ENCODE data around the gene ZNF366.

DNA sequence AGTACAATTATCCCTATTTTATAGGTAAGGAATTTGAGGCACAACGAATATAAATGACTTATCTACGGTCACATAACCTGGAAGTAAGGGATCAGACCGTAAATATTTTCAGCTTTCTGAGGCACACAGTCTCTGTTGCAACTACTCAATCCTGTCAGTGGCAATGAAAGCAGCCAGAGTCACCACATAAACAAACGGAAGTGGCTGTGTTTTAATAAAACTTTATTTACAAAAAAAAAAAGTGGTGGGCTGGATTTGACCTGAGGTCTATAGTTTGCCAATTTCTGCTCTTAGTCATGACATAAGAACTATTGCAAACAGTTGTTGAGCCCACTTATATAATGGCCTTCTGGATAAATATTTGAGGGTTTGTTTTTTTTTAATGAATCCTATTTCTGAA is 29.6 kb downstream of the ZNF366 start:
- TF ChIP-seq, protein P1, sequence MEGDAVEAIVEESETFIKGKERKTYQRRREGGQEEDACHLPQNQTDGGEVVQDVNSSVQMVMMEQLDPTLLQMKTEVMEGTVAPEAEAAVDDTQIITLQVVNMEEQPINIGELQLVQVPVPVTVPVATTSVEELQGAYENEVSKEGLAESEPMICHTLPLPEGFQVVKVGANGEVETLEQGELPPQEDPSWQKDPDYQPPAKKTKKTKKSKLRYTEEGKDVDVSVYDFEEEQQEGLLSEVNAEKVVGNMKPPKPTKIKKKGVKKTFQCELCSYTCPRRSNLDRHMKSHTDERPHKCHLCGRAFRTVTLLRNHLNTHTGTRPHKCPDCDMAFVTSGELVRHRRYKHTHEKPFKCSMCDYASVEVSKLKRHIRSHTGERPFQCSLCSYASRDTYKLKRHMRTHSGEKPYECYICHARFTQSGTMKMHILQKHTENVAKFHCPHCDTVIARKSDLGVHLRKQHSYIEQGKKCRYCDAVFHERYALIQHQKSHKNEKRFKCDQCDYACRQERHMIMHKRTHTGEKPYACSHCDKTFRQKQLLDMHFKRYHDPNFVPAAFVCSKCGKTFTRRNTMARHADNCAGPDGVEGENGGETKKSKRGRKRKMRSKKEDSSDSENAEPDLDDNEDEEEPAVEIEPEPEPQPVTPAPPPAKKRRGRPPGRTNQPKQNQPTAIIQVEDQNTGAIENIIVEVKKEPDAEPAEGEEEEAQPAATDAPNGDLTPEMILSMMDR (IDR thresholded peaks at IDR 0.05) = no peak
- TF ChIP-seq POLR2A (IDR thresholded peaks at IDR 0.05) = no peak

Data from uterus (tissue), 2 donors.